PC-9 (cell line): ENCODE measurements around the gene RELL1. TPM values are rescaled to one million over a fixed set of nuclear protein-coding genes. Genes with fewer than 3 reads are reported as not detected.

Experiments used
- BruUV-seq: library from RNA; stranded (reverse); fragments of 400-500 nt; replicated peaks from 2 replicates; lab custom pipeline; 2021; lab: Mats Ljungman, UMichigan
- CTCF ChIA-PET: fragments of 300-600 bp; sonication (Branson Sonifier 250); formaldehyde crosslinking; loops from one replicate; lab custom pipeline; 2022; ENCODE audit warnings: antibody characterized with exemption; lab: Charles Lee
- POLR2A ChIA-PET: fragments of 300-600 bp; sonication (Branson Sonifier 250); formaldehyde crosslinking; loops from one replicate; lab custom pipeline; 2022; ENCODE audit warnings: antibody characterized with exemption; ENCODE audit not compliant: unreplicated experiment; lab: Charles Lee
- DNase-seq, 2 experiments: peaks; one replicate each; pipeline versions ENCODE4 v3.0.0 to v3.0.0-alpha.2; 2015 to 2022; ENCODE audit warnings: mixed read lengths in 1 of 2
- H2AFZ ChIP-seq: fragments of 200-600 bp; sonication (generic); 2 replicates; pipeline ENCODE4 v1.8.1; 2017; ENCODE audit warnings: antibody characterized with exemption
- H3F3A ChIP-seq: fragments of 200-600 bp; sonication (generic); 2 replicates; pipeline ENCODE4 v1.8.1; 2017; ENCODE audit warnings: antibody characterized with exemption, mild to moderate bottlenecking, low read depth; ENCODE audit not compliant: insufficient read depth
- H3K27ac ChIP-seq: fragments of 200-600 bp; sonication (generic); 2 replicates; pipeline ENCODE4 v1.6.1; 2016; ENCODE audit warnings: mixed run types
- H3K27me3 ChIP-seq: fragments of 200-600 bp; sonication (generic); 2 replicates; pipeline ENCODE4 v1.6.1; 2016; ENCODE audit warnings: low read depth, mixed run types; ENCODE audit not compliant: insufficient read depth
- H3K36me3 ChIP-seq: fragments of 200-600 bp; sonication (generic); 2 replicates; pipeline ENCODE4 v1.6.1; 2016; ENCODE audit warnings: low read depth, mixed run types
- H3K4me1 ChIP-seq: fragments of 200-600 bp; sonication (generic); replicated peaks from 2 replicates; pipeline ENCODE4 v1.6.1; 2016; ENCODE audit warnings: mixed run types; ENCODE audit not compliant: insufficient read depth
- H3K4me2 ChIP-seq: fragments of 200-600 bp; sonication (generic); 2 replicates; pipeline ENCODE4 v1.6.1; 2017; ENCODE audit warnings: mixed run types
- H3K4me3 ChIP-seq: fragments of 200-600 bp; sonication (generic); 2 replicates; pipeline ENCODE4 v1.6.1; 2016; ENCODE audit warnings: mixed run types
- H3K79me2 ChIP-seq: fragments of 200-600 bp; sonication (generic); 2 replicates; pipeline ENCODE4 v1.6.1; 2017; ENCODE audit warnings: low read depth, mixed run types
- H3K9me2 ChIP-seq: fragments of 200-600 bp; sonication (generic); 2 replicates; pipeline ENCODE4 v1.8.1; 2017; ENCODE audit warnings: mild to moderate bottlenecking; ENCODE audit not compliant: insufficient read depth
- H3K9me3 ChIP-seq: fragments of 200-600 bp; sonication (generic); 2 replicates; pipeline ENCODE4 v1.8.1; 2016; ENCODE audit warnings: low read depth; ENCODE audit not compliant: insufficient read depth
- H4K20me1 ChIP-seq: fragments of 200-600 bp; sonication (generic); 2 replicates; pipeline ENCODE4 v1.8.1; 2017; ENCODE audit not compliant: insufficient read depth
- EZH2 ChIP-seq: fragments of 200-600 bp; sonication (generic); IDR thresholded peaks from 2 replicates; pipeline ENCODE4 v1.8.0; 2017; ENCODE audit warnings: antibody characterized with exemption, low read depth
- intact Hi-C: fragments of 100-400 bp; cut with micrococcal nuclease; formaldehyde crosslinking; loops from one replicate; pipeline ENCODE4 v1.10.0; 2022; ENCODE audit not compliant: unreplicated experiment
- total RNA-seq: library from RNA; stranded (reverse); gene quantifications from 2 replicates; pipeline ENCODE4 v1.2.3, GENCODE V29; 2021
- TF ChIP-seq, protein P1 (sequence below): fragments of 200-600 bp; sonication (generic); conservative IDR thresholded peaks from 2 replicates; pipeline ENCODE4 v1.6.1; 2017; ENCODE audit warnings: mixed run types, antibody characterized with exemption, mild to moderate bottlenecking, moderate library complexity

RELL1 gene
- total RNA-seq, 1 experiment from 2014 or later: 18.5 TPM

DNA sequence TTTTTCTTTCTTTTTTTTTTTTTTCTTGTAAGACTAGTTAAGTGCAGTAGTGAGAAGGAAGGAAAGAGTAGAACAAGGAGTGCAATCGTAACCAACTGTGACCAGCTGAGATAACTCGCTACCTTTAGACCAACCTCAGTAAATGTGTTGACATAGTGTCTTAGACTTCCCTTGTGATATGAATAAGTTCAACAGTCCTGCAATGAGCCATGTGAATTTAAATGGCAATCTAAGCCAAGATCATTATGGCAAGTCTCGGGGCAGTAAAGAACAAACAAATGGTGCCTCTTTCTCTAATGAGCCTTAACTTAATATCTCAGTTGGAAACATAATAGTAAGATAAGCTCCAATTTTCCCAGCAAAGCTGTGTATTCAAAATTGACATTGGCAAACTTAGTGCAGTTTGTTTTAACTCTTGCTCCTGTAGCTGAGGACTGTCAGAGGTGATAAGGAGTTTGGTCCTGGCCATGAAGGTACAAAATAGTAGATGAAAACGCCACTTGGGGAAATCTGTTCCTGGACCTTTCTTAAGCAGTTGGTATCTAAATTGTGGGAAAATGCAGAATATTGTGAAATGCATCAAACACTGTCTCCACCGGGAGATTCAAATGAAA lies 13.8 kb upstream of the RELL1 start:
- Histone ChIP-seq H3K4me2 (no peak overlapping the region), H3K27ac (no peak overlapping the region), H2AFZ (no peak overlapping the region), H3F3A (no peaks in the 10 kb centered on the region), H3K9me3 (no peaks in the 10 kb centered on the region), H3K27me3 (no peaks in the 10 kb centered on the region), H3K79me2 (no peaks in the 10 kb centered on the region), H3K4me1 (no peaks in the 10 kb centered on the region), H3K4me3 (no peak overlapping the region), H4K20me1 (no peaks in the 10 kb centered on the region), H3K9me2 (no peaks in the 10 kb centered on the region), H3K36me3 (no peaks in the 10 kb centered on the region)
- intact Hi-C loops: no loop called here
- DNase-seq: no peak
- TF ChIP-seq, protein P1, sequence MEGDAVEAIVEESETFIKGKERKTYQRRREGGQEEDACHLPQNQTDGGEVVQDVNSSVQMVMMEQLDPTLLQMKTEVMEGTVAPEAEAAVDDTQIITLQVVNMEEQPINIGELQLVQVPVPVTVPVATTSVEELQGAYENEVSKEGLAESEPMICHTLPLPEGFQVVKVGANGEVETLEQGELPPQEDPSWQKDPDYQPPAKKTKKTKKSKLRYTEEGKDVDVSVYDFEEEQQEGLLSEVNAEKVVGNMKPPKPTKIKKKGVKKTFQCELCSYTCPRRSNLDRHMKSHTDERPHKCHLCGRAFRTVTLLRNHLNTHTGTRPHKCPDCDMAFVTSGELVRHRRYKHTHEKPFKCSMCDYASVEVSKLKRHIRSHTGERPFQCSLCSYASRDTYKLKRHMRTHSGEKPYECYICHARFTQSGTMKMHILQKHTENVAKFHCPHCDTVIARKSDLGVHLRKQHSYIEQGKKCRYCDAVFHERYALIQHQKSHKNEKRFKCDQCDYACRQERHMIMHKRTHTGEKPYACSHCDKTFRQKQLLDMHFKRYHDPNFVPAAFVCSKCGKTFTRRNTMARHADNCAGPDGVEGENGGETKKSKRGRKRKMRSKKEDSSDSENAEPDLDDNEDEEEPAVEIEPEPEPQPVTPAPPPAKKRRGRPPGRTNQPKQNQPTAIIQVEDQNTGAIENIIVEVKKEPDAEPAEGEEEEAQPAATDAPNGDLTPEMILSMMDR: no peak
- no peak for TF ChIP-seq EZH2
- ChIA-PET POLR2A (no interaction called here), CTCF (no interaction called here)
- no TSS peak for BruUV-seq

DNA sequence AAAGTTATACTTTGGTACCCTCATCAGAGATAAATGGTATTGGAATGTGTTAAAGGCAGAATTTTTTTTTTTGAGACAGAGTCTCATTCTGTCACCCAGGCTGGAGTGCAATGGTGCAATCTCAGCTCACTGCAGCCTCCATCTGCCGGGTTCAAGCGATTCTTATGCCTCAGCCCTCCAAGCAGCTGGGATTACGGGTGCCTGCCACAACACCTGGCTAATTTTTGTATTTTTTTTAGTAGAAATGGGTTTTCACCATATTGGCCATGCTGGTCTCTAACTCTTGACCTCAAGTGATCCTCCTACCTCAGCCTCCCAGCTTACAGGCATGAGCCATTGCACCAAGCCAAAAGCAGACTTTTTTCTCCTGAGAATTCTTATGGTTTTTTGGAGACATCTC lies 11.4 kb upstream of the RELL1 start:
- no peaks in the 10 kb centered on the region for H3K9me2 ChIP-seq
- no peak overlapping the region for H3K4me3 ChIP-seq
- H4K20me1 ChIP-seq: no peaks in the 10 kb centered on the region
- H3K36me3 ChIP-seq: no peaks in the 10 kb centered on the region
- no peaks in the 10 kb centered on the region for H3F3A ChIP-seq
- CTCF ChIA-PET: no interaction called here
- no peaks in the 10 kb centered on the region for H3K27me3 ChIP-seq
- no peaks in the 10 kb centered on the region for H3K79me2 ChIP-seq
- DNase-seq: no peak
- no peak overlapping the region for H3K4me2 ChIP-seq
- no TSS peak for BruUV-seq
- no peak overlapping the region for H2AFZ ChIP-seq
- TF ChIP-seq EZH2: no peak
- TF ChIP-seq, protein P1: no peak
- no peaks in the 10 kb centered on the region for H3K9me3 ChIP-seq
- POLR2A ChIA-PET: no interaction called here
- no peaks in the 10 kb centered on the region; the same call in 1 of the 2 replicates for H3K4me1 ChIP-seq
- no peak overlapping the region for H3K27ac ChIP-seq
- intact Hi-C loops: no loop called here

DNA sequence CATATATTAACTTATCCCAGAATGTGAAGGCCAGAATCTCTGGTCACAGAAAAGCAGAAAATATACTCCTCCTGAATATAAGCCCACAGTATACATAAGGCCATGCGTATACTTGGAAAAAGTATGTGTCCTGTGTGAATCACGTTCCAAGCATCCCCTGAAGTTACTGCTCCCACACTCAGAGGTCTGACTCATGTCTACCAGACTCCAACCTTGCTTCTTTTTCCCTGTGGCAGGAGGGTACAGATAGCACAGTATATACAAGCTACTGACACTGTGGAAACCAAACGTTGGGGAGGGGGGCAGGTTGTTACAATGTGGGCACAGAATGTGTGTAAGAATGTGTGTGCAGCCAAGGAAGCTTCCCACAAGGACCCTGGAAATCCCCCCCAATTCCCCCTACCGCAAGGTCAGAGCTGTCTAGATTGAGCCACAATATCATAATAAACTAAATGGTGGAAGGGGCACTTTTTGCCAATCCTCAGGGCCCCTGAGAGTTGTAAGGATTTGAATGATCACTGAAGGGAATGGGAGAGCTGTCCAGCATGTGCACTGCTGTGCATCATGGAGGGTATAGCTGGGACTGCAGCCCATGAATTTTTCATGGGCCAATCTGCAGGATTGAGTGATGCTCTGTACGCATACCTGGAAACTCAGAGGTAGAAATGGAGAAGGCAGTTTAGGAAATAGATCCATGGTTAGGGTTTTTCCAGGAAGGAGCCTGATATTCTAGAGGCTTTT lies 7.4 kb upstream of the RELL1 start:
- DNase-seq: peak in 1 of 2 experiments; percentile 65
- Histone ChIP-seq H3F3A (no peaks in the 10 kb centered on the region), H3K27ac (no peak overlapping the region), H3K4me2 (no peak overlapping the region), H4K20me1 (no peaks in the 10 kb centered on the region), H3K9me2 (no peaks in the 10 kb centered on the region), H3K9me3 (no peaks in the 10 kb centered on the region), H3K4me3 (no peak overlapping the region), H3K4me1 (no peaks in the 10 kb centered on the region; the same call in 1 of the 2 replicates), H3K79me2 (no peaks in the 10 kb centered on the region), H3K36me3 (no peaks in the 10 kb centered on the region), H3K27me3 (no peaks in the 10 kb centered on the region), H2AFZ (no peak overlapping the region; the same call in 1 of the 2 replicates)
- ChIA-PET CTCF (interaction anchor here (0.5 to 0.7 kb wide), 2 partner anchors 9 to 1682 kb away, joined by 3 to 4 read pairs; no protein-coding TSS in a partner anchor), POLR2A (interaction anchor here (0.7 kb wide), 1 partner anchor 464 kb away, joined by 8 read pairs; no protein-coding TSS in a partner anchor)
- no TSS peak for BruUV-seq
- intact Hi-C loops: no loop called here
- TF ChIP-seq EZH2: no peak
- TF ChIP-seq, protein P1: no peak
